GM21529 (cell line): ENCODE results near the gene NTN1.

ENCODE experiments used
- ATAC-seq: cut with Tn5 transposase; IDR thresholded peaks from one replicate; pipeline ENCODE4 v1.9.1; 2021; ENCODE audit not compliant: unreplicated experiment

Gene NTN1

DNA sequence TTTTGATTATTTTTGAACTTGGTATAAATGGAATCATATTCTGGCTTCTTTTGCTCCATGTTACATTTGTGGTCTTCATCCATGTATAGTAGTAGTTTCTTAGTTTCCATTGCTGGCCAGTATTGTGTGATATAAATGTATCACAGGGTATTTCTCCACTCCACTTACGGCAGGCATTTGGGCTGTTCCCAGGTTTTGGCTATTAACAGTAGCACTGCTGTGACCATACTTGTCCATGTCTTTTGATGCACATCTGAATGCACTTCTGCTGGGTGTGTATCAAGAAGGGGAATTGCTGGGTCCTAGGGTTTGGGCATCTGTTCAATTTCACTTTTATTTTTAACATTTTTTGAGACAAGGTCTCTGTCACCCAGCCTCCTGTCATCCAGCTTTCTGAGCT is 13.9 kb downstream of the NTN1 start:
- no peak for ATAC-seq

DNA sequence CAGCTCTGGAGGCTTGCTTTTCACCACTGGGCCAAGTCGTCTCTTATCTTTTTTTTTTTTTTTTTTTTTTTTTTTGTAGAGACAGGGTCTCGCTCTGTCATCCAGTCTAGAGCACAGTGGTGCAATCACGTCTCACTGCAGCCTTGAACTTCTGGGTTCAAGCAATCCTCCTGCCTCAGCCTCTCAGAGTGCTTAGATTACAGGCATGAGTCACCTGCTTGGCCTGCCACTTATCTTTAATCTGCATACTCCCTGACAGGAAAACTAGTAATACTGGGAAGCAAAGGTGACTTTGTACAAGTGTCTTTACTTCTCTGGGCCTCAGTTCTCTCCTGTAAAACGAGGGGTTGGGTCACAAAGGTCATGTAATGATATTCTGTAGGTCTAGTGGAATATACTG is 15.0 kb downstream of the NTN1 start:
- ATAC-seq = no peak

DNA sequence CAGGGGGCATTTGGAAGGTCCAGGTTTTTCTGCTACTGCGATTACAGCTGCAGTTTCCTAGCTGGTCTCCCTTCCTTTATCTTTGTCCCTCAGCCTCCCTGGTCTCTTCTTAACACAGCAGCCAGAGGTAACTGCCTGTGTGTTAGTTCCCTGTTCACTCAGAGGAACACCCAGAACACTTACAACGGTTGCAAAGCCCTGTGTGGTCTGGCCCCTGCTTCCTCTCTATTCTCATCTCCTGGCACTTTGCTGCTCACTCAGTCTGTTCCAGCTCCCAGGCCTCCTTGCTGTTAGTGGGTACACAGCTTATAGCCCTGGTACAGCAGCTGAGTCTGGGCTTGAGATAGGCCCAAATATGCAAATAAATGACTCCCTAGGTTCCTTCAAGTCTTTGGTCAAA is 16.4 kb downstream of the NTN1 start:
- ATAC-seq = no peak

- ATAC-seq = no peak
These were observed 17.1 kb downstream of the NTN1 start for GRCh38 chr17:9038380-9038779.

- no peak for ATAC-seq
These were observed 23.6 kb downstream of the NTN1 start for GRCh38 chr17:9044772-9045463.

- ATAC-seq = no peak
These were observed 29.6 kb downstream of the NTN1 start for GRCh38 chr17:9050801-9051401.

GRCh38 chr17:9051561-9051960 is 30.3 kb downstream of the NTN1 start:
- no peak for ATAC-seq

DNA sequence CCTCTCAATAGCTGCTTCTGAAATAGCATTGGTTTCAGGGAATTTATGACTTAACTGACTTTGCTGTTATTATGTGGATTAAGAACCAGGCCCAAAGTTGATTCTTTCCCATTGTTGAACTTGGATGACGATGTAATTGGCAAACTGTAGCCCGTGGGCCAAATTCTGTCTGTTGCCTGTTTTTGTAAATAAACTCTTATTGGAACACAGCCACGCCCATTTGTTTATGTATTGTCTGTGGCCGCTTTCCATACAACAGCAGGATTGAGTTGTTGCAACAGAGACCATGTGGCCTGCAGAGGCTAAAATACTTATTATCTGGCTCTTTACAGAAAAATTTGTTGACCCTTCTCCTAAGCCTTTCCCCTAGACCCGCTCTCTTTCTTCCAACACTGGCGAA is 31.6 kb downstream of the NTN1 start:
- no peak for ATAC-seq

DNA sequence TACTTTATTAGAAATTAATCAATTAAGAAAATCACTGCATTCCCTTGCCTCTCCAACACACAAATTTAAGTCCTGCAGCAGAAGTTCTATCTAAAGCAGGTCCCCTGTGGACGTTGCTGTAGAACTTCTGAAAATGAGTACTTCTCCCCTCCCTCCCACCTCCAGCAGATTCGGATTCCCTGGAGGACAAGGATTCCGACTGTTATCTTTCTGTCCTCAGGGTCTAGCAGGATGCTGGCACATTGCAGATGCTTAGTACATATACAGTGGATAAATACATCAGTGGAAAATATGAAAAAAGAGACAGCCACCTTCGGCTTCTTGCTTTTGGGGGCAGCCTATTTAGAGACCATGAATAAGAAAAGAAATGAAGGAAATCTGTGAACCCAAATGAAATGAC is 32.1 kb downstream of the NTN1 start:
- ATAC-seq = no peak

- no peak for ATAC-seq
These were observed 33.0 kb downstream of the NTN1 start for GRCh38 chr17:9054126-9054975.

DNA sequence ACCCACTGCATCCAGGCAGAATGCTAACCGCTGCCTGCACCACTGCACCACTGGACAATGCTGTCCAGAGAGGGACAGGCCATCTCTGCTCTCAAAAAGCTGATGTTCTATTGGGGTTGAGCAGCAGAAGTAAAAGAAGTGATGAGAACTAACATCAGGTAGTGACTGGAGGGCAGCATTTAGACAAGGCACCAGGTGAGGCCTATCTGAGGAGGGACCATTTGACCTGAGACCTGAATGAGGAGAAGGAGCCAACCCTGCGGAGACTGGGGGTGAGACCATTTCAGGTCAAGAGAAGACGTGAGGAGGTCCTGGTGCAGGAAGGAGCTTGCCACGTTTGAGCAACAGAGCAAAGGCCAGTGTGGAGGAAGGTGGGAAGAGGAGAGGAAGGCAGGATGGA is 34.0 kb downstream of the NTN1 start:
- ATAC-seq = no peak

- ATAC-seq = no peak
These were observed 35.3 kb downstream of the NTN1 start for GRCh38 chr17:9056566-9056965.

DNA sequence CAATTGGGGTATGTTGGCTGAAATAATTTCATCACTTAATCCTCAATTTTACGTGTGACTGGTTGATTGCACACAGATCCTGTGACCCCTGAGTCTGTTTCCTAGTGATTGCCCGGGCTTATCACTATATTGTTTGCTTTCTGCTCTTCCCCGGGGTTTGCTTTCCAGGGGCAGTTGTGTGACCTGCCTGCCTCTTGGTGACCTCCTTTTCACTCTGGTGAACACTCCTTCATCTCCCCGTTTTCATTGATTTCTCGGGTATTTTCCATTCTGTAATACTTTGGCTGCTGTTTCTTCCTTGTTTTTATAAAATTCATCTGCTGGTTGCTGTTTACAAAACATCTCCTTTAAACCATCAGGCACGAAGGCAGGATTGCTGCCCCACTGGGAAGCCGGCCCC is 36.0 kb downstream of the NTN1 start:
- ATAC-seq = no peak

DNA sequence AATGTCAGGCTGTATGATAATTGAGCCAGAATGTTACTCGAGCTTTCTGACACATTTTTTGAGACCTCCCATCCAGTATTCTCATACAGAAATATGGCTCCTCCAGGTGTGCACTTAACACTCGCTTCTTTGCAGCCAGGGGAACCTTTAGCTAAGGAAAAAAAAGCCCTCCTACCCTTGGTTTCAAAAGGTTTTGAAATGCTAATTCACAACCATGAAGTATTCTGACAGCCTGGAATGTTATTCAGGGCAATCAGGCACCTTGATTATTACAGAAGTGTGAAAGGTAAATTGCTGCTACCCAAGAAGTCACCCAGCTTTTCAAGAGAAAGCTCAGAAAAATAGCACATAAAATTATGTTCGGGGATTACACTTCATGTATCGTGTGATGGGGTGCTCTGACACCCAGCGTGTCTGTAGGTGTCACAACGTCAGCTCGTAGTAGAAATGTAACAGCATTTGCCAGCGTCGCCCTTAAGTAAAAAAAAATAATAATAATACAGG is 41.1 kb downstream of the NTN1 start:
- ATAC-seq = no peak

- ATAC-seq = no peak
These were observed 43.1 kb downstream of the NTN1 start for GRCh38 chr17:9064311-9064834.

- no peak for ATAC-seq
These were observed 49.7 kb downstream of the NTN1 start for GRCh38 chr17:9071016-9071415.

- ATAC-seq = no peak
These were observed 50.6 kb downstream of the NTN1 start for GRCh38 chr17:9071811-9072498.

GRCh38 chr17:9072696-9073339 is 51.5 kb downstream of the NTN1 start:
- no peak for ATAC-seq

- no peak for ATAC-seq
These were observed 52.8 kb downstream of the NTN1 start for GRCh38 chr17:9074131-9074530.

- ATAC-seq = no peak
These were observed 58.3 kb downstream of the NTN1 start for GRCh38 chr17:9079461-9080103.
